ENCODE results near the gene FAM161A. TPM values are rescaled to one million over a fixed set of nuclear protein-coding genes. Genes with fewer than 3 reads are reported as not detected.
"Not testable (repeated sequence)": the region's sequence is repeated elsewhere in the genome, so short reads cannot be mapped to it uniquely, and the experiment has no call there.

The FAM161A gene
- total RNA-seq, 2 experiments from 2014 or later, result 6.5 to 6.6 TPM

- H3K27ac Mint-ChIP-seq, result no peak overlapping the region
- TF ChIP-seq CTCF (IDR thresholded peaks at IDR 0.05), result no peak
- no peaks in the 10 kb centered on the region for H3K9me3 Mint-ChIP-seq
- ChIA-PET CTCF (no interaction called here), POLR2A (interaction anchor here (0.6 kb wide), 1 partner anchor 9 kb away, joined by 3 read pairs; no protein-coding TSS in a partner anchor)
- H3K27me3 Mint-ChIP-seq, result no peaks in the 10 kb centered on the region
- H3K4me3 Mint-ChIP-seq, result no peak overlapping the region
- ATAC-seq (no peak), DNase-seq (no peak)
- no peaks in the 10 kb centered on the region for H3K36me3 Mint-ChIP-seq (ENCODE audit: low read depth)
- no peaks in the 10 kb centered on the region for H3K4me1 Mint-ChIP-seq (ENCODE audit: low read depth)
- intact Hi-C loops (cut with micrococcal nuclease), result no loop called here
Observed at GRCh38 chr2:61816480-61817355, 37.1 kb downstream of the FAM161A start.

- DNase-seq (no peak), ATAC-seq (no peak)
- intact Hi-C loops (cut with micrococcal nuclease), result no loop called here
- POLR2A ChIA-PET, result no interaction called here
- Mint-ChIP-seq H3K4me1 (ENCODE audit: low read depth) (no peaks in the 10 kb centered on the region), H3K9me3 (no peaks in the 10 kb centered on the region), H3K4me3 (no peak overlapping the region), H3K27ac (no peak overlapping the region), H3K36me3 (ENCODE audit: low read depth) (no peaks in the 10 kb centered on the region), H3K27me3 (no peaks in the 10 kb centered on the region)
- TF ChIP-seq CTCF (IDR thresholded peaks at IDR 0.05), result no peak
- CTCF ChIA-PET, result no interaction called here
Observed at GRCh38 chr2:61814539-61815160, 39.2 kb downstream of the FAM161A start.

- POLR2A ChIA-PET; H3K27ac Mint-ChIP-seq; ATAC-seq; H3K27me3 Mint-ChIP-seq; intact Hi-C loops (cut with micrococcal nuclease); CTCF ChIA-PET; H3K36me3 Mint-ChIP-seq (ENCODE audit: low read depth); H3K4me1 Mint-ChIP-seq (ENCODE audit: low read depth); DNase-seq; H3K9me3 Mint-ChIP-seq; H3K4me3 Mint-ChIP-seq: not testable (repeated sequence)
Observed at GRCh38 chr2:61813314-61813713, 40.5 kb downstream of the FAM161A start.

GRCh38 chr2:61811821-61812220, 42.0 kb downstream of the FAM161A start:
- CTCF ChIA-PET, result no interaction called here
- no peak for TF ChIP-seq CTCF (IDR thresholded peaks at IDR 0.05)
- ATAC-seq, result no peak
- Mint-ChIP-seq H3K27ac (no peak overlapping the region), H3K27me3 (no peaks in the 10 kb centered on the region), H3K36me3 (ENCODE audit: low read depth) (no peaks in the 10 kb centered on the region), H3K9me3 (no peaks in the 10 kb centered on the region), H3K4me3 (no peak overlapping the region), H3K4me1 (ENCODE audit: low read depth) (no peaks in the 10 kb centered on the region)
- intact Hi-C loops (cut with micrococcal nuclease), result no loop called here
- DNase-seq, result no peak
- POLR2A ChIA-PET, result no interaction called here

GRCh38 chr2:61810203-61810602, 43.7 kb downstream of the FAM161A start:
- DNase-seq; POLR2A ChIA-PET; H3K9me3 Mint-ChIP-seq; ATAC-seq; H3K4me3 Mint-ChIP-seq; H3K27ac Mint-ChIP-seq; intact Hi-C loops (cut with micrococcal nuclease); H3K27me3 Mint-ChIP-seq; H3K4me1 Mint-ChIP-seq (ENCODE audit: low read depth); H3K36me3 Mint-ChIP-seq (ENCODE audit: low read depth): not testable (repeated sequence)
- CTCF ChIA-PET, result interaction anchor here (1.4 kb wide), 1 partner anchor 18 kb away, joined by 3 read pairs; no protein-coding TSS in a partner anchor

- DNase-seq; POLR2A ChIA-PET; ATAC-seq; intact Hi-C loops (cut with micrococcal nuclease); H3K36me3 Mint-ChIP-seq (ENCODE audit: low read depth); H3K27me3 Mint-ChIP-seq; H3K27ac Mint-ChIP-seq; H3K9me3 Mint-ChIP-seq; CTCF ChIA-PET; H3K4me1 Mint-ChIP-seq (ENCODE audit: low read depth); H3K4me3 Mint-ChIP-seq: not testable (repeated sequence)
Observed at GRCh38 chr2:61808693-61809092, 45.2 kb downstream of the FAM161A start.
